ENCODE results near the gene RUNX2. TPM values are rescaled to one million over a fixed set of nuclear protein-coding genes. Genes with fewer than 3 reads are reported as not detected.

Gene RUNX2
- total and polyA plus RNA-seq, 9 of the 15 experiments (the other 6 are each of a cell fraction or from before 2014, with no cell fraction given), result 0.29 to 1.00 (median 0.43) TPM

- no peak for TF ChIP-seq KLF6 (CRISPR knock-in tag; IDR thresholded peaks at IDR 0.05; ENCODE audit: borderline replicate concordance)
- no peak for TF ChIP-seq TCF3 (CRISPR knock-in tag; IDR thresholded peaks at IDR 0.05)
- 0 out of 2 replicates have a peak, but pooled peaks have one; percentile 37 for TF ChIP-seq ZBTB40 (IDR thresholded peaks at IDR 0.05)
- no peak for TF ChIP-seq ZBTB40 (CRISPR knock-in tag; IDR thresholded peaks at IDR 0.05)
- no peak for TF ChIP-seq RAD51 (IDR thresholded peaks at IDR 0.05; ENCODE audit: borderline replicate concordance, low read depth)
- no peak for TF ChIP-seq ATF1 (CRISPR knock-in tag; IDR thresholded peaks at IDR 0.05)
- peak; percentile 38; the same call in 1 of the 2 replicates for TF ChIP-seq ATF1 (tag; IDR thresholded peaks at IDR 0.05)
- no peak for TF ChIP-seq ARID2 (IDR thresholded peaks at IDR 0.05)
- 0 out of 2 replicates have a peak, but pooled peaks have one; percentile 31 for TF ChIP-seq BACH1 (tag; IDR thresholded peaks at IDR 0.05)
- no peak for TF ChIP-seq ZBED1 (IDR thresholded peaks at IDR 0.05)
- 0 out of 2 replicates have a peak, but pooled peaks have one; percentile 13 for TF ChIP-seq POLR2G (IDR thresholded peaks at IDR 0.05; ENCODE audit: low read depth, low read length)
Observed at GRCh38 chr6:45436544-45437438, 108.7 kb downstream of the RUNX2 start (continued).

All from K562 (cell line).